H54 (cell line): ENCODE measurements around the gene MATN1.

ENCODE experiments used
- DNase-seq: peaks from one replicate; pipeline ENCODE4 v3.0.0; 2011; ENCODE audit warnings: low spot score, mixed read lengths; ENCODE audit not compliant: insufficient read length
- FAIRE-seq: peaks from 3 replicates; lab custom pipeline; 2011; peaks lifted over from hg19 to GRCh38; lab: Jason Lieb, UNC
- POLR2A ChIP-seq: IDR thresholded peaks from 2 replicates; pipeline ENCODE4 v1.6.1; 2011; ENCODE audit warnings: low read depth, mild to moderate bottlenecking, low read length

The MATN1 gene

GRCh38 chr1:30754684-30755171 is 31.3 kb upstream of the MATN1 start:
- FAIRE-seq, result no peak
- DNase-seq, result no peak
- TF ChIP-seq POLR2A, result no peak

GRCh38 chr1:30753660-30754123 is 30.3 kb upstream of the MATN1 start:
- no peak for FAIRE-seq
- DNase-seq, result no peak
- TF ChIP-seq POLR2A, result no peak

- FAIRE-seq, result no peak
- no peak for TF ChIP-seq POLR2A
- DNase-seq, result no peak
Measured at GRCh38 chr1:30753118-30753517, 29.7 kb upstream of the MATN1 start.

GRCh38 chr1:30752651-30752908 is 29.2 kb upstream of the MATN1 start:
- no peak for DNase-seq
- no peak for TF ChIP-seq POLR2A
- no peak for FAIRE-seq

- DNase-seq, result no peak
- TF ChIP-seq POLR2A, result no peak
- no peak for FAIRE-seq
Measured at GRCh38 chr1:30751830-30752650, 28.7 kb upstream of the MATN1 start.

- DNase-seq (no peak), FAIRE-seq (no peak)
- no peak for TF ChIP-seq POLR2A
Measured at GRCh38 chr1:30750731-30751291, 27.4 kb upstream of the MATN1 start.

- DNase-seq (no peak), FAIRE-seq (no peak)
- no peak for TF ChIP-seq POLR2A
Measured at GRCh38 chr1:30749691-30750583, 26.6 kb upstream of the MATN1 start.

- DNase-seq, result no peak
- FAIRE-seq, result no peak
- TF ChIP-seq POLR2A, result no peak
Measured at GRCh38 chr1:30748699-30749401, 25.5 kb upstream of the MATN1 start.

GRCh38 chr1:30748098-30748698 is 24.8 kb upstream of the MATN1 start:
- FAIRE-seq, result no peak
- no peak for TF ChIP-seq POLR2A
- no peak for DNase-seq

GRCh38 chr1:30747033-30748008 is 23.9 kb upstream of the MATN1 start:
- DNase-seq (no peak), FAIRE-seq (no peak)
- no peak for TF ChIP-seq POLR2A

GRCh38 chr1:30746212-30747032 is 23.0 kb upstream of the MATN1 start:
- DNase-seq, result no peak
- TF ChIP-seq POLR2A, result no peak
- no peak for FAIRE-seq
